NT2/D1 (cell line): ENCODE data around the gene SEMA4C.
"Not testable (repeated sequence)": the region's sequence is repeated elsewhere in the genome, so short reads cannot be mapped to it uniquely, and the experiment has no call there.

Source experiments
- YY1 ChIP-seq: IDR thresholded peaks from 2 replicates; pipeline ENCODE4 v1.6.1; 2011; ENCODE audit not compliant: insufficient read length, insufficient read depth
- ZNF274 ChIP-seq: IDR thresholded peaks from 2 replicates; pipeline ENCODE4 v1.6.1; 2011; ENCODE audit warnings: mild to moderate bottlenecking, low read depth, low read length

DNA sequence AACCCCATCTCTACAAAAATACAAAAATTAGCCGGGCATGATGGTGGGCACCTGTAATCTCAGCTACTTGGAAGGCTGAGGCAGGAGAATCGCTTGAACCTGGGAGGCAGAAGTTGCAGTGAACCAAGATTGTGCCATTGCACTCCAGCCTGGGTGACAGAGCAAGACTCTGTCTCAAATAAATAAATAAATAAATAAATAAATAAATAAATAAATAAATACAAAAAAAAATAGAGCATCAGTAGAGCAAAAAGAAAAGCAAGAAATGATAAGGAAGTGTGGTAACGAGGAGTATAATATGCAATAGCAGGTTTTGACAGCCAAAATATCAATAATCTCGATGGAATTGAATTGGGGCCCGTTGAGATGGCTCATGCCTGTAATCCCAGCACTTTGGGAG lies 19.6 kb upstream of the SEMA4C start:
- TF ChIP-seq ZNF274, YY1: not testable (repeated sequence)
